ENCODE data around the gene FBXL17. TPM values are rescaled to one million over a fixed set of nuclear protein-coding genes. Genes with fewer than 3 reads are reported as not detected.

The FBXL17 gene
- polyA plus RNA-seq, 1 experiment: 5.3 TPM

- CTCF ChIA-PET: interaction anchor here (0.8 kb wide), 1 partner anchor 19 kb away, joined by 3 read pairs; no protein-coding TSS in a partner anchor
- H3K27me3 ChIP-seq (ENCODE audit: control insufficient read depth, insufficient read depth, low read length): no peaks in the 10 kb centered on the region
- no peak for TF ChIP-seq CTCF (IDR thresholded peaks at IDR 0.05; ENCODE audit: insufficient read depth, low read depth, low read length)
- H3K4me3 ChIP-seq (ENCODE audit: low read depth, low read length): no peak overlapping the region
- H3K36me3 ChIP-seq (ENCODE audit: control insufficient read depth, insufficient read depth, low read length): no peaks in the 10 kb centered on the region
- DNase-seq (ENCODE audit: low read depth): no peak
- POLR2A ChIA-PET: no interaction called here
Observed at GRCh38 chr5:107812570-107813141, 569.2 kb downstream of the FBXL17 start.

- no peak overlapping the region for H3K4me3 ChIP-seq (ENCODE audit: low read depth, low read length)
- no peak for DNase-seq (ENCODE audit: low read depth)
- ChIA-PET POLR2A (no interaction called here), CTCF (no interaction called here)
- H3K27me3 ChIP-seq (ENCODE audit: control insufficient read depth, insufficient read depth, low read length): no peaks in the 10 kb centered on the region
- H3K36me3 ChIP-seq (ENCODE audit: control insufficient read depth, insufficient read depth, low read length): no peaks in the 10 kb centered on the region
- no peak for TF ChIP-seq CTCF (IDR thresholded peaks at IDR 0.05; ENCODE audit: insufficient read depth, low read depth, low read length)
Observed at GRCh38 chr5:107809201-107810034, 572.5 kb downstream of the FBXL17 start.

Small RNAs within 50 kb of the gene (small RNA-seq; reads per million reads assigned to genes)
- gene RN7SKP122 (ENCODE audit: insufficient read length, low read depth, low replicate concordance): not detected
